ENCODE results near the gene CLEC4G.
"Not testable (repeated sequence)": the region's sequence is repeated elsewhere in the genome, so short reads cannot be mapped to it uniquely, and the experiment has no call there.

The CLEC4G gene

DNA sequence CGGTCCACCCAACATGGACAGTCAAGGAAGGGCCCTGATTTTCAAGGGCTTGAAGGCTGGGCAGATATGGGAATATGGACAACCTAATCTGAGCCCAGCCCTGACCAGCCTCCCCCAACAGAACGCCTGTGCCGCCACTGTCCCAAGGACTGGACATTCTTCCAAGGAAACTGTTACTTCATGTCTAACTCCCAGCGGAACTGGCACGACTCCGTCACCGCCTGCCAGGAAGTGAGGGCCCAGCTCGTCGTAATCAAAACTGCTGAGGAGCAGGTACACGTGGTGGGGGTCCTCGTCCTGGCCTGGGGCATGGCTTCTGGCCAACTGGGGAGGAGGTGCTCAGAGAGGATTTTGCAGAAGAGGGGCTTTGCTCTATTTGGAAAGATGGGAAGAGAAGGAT lies 34.6 kb upstream of the CLEC4G start:
- H3K4me3 ChIP-seq (ENCODE audit: low read depth in 1 of 2, low read length in 2 of 2): no peak overlapping the region
- no peaks in the 10 kb centered on the region for H3K4me1 ChIP-seq (ENCODE audit: insufficient read depth, low read length)
- H3K36me3 ChIP-seq (ENCODE audit: insufficient read depth, low read length): no peaks in the 10 kb centered on the region
- H3K4me2 ChIP-seq (ENCODE audit: insufficient read depth, low read length): no peak overlapping the region
- no peaks in the 10 kb centered on the region for H3K27me3 ChIP-seq (ENCODE audit: insufficient read depth, low read length, poor library complexity)
- ATAC-seq (ENCODE audit: insufficient read depth, low read depth) (no peak), DNase-seq (no peak)
- no peak overlapping the region for H3K9ac ChIP-seq (ENCODE audit: low read depth, low read length)
- H4K20me1 ChIP-seq (ENCODE audit: insufficient read depth, low read length): no peaks in the 10 kb centered on the region
- TF ChIP-seq EZH2 (IDR thresholded peaks at IDR 0.05; ENCODE audit: borderline replicate concordance, low read depth, low read length, severe bottlenecking): no peak
- TF ChIP-seq, protein P1, sequence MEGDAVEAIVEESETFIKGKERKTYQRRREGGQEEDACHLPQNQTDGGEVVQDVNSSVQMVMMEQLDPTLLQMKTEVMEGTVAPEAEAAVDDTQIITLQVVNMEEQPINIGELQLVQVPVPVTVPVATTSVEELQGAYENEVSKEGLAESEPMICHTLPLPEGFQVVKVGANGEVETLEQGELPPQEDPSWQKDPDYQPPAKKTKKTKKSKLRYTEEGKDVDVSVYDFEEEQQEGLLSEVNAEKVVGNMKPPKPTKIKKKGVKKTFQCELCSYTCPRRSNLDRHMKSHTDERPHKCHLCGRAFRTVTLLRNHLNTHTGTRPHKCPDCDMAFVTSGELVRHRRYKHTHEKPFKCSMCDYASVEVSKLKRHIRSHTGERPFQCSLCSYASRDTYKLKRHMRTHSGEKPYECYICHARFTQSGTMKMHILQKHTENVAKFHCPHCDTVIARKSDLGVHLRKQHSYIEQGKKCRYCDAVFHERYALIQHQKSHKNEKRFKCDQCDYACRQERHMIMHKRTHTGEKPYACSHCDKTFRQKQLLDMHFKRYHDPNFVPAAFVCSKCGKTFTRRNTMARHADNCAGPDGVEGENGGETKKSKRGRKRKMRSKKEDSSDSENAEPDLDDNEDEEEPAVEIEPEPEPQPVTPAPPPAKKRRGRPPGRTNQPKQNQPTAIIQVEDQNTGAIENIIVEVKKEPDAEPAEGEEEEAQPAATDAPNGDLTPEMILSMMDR (IDR thresholded peaks at IDR 0.05; ENCODE audit: borderline replicate concordance, extremely low read depth, low read length, poor library complexity, severe bottlenecking): no peak
- H2AFZ ChIP-seq (ENCODE audit: low read depth, low read length): no peak overlapping the region
- H3K27ac ChIP-seq (ENCODE audit: low read length): no peak overlapping the region
- no peaks in the 10 kb centered on the region for H3K79me2 ChIP-seq (ENCODE audit: insufficient read depth, low read length)
- H3K9me3 ChIP-seq (ENCODE audit: insufficient read depth, low read length, severe bottlenecking): no peaks in the 10 kb centered on the region

DNA sequence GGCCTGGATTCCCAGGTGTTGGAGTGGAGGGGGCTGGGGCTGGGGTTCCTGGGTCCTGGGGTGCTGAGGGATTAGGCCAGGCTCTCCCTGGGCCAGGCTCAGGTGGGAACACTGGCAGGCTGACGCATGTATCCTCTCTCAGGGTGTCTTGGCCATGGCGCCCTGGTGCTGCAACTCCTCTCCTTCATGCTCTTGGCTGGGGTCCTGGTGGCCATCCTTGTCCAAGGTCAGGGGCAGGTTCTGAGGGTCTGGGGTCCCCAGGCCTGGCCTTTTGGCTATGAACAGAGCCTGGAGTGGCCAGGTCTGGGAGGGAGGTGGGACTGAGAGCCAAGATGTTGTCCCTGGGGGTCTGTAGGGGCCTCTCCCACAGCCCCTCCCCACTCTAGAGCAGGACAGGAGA lies 33.1 kb upstream of the CLEC4G start:
- not testable (repeated sequence) for DNase-seq; H3K9me3 ChIP-seq (ENCODE audit: insufficient read depth, low read length, severe bottlenecking); H3K27ac ChIP-seq (ENCODE audit: low read length); H3K27me3 ChIP-seq (ENCODE audit: insufficient read depth, low read length, poor library complexity); H3K9ac ChIP-seq (ENCODE audit: low read depth, low read length); H3K4me3 ChIP-seq (ENCODE audit: low read depth in 1 of 2, low read length in 2 of 2); H3K79me2 ChIP-seq (ENCODE audit: insufficient read depth, low read length); ATAC-seq (ENCODE audit: insufficient read depth, low read depth); H3K4me1 ChIP-seq (ENCODE audit: insufficient read depth, low read length); H3K36me3 ChIP-seq (ENCODE audit: insufficient read depth, low read length); H3K4me2 ChIP-seq (ENCODE audit: insufficient read depth, low read length); H4K20me1 ChIP-seq (ENCODE audit: insufficient read depth, low read length); H2AFZ ChIP-seq (ENCODE audit: low read depth, low read length)

DNA sequence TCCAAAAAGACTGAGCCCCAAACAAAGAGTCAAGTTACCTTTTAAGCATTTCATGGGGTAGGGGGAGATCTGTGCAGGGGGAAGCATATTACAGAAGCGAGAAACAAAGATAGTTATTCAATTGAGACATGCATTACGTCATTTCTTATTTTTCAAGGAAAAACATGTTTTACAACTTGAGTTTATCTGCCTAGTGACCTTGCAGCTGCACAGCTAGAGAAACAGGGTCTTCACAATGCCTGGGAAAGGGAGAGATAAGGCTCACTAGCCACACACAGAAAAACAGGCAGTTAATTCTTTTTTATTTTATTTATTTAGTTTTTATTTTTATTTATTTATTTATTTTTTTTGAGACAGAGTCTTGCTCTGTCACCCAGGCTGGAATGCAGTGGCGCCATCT lies 32.2 kb upstream of the CLEC4G start:
- H3K79me2 ChIP-seq (ENCODE audit: insufficient read depth, low read length); H2AFZ ChIP-seq (ENCODE audit: low read depth, low read length); H3K4me3 ChIP-seq (ENCODE audit: low read depth in 1 of 2, low read length in 2 of 2); H3K9ac ChIP-seq (ENCODE audit: low read depth, low read length); H3K27me3 ChIP-seq (ENCODE audit: insufficient read depth, low read length, poor library complexity); H3K27ac ChIP-seq (ENCODE audit: low read length); H4K20me1 ChIP-seq (ENCODE audit: insufficient read depth, low read length); DNase-seq; H3K4me1 ChIP-seq (ENCODE audit: insufficient read depth, low read length); H3K4me2 ChIP-seq (ENCODE audit: insufficient read depth, low read length); H3K36me3 ChIP-seq (ENCODE audit: insufficient read depth, low read length); ATAC-seq (ENCODE audit: insufficient read depth, low read depth): not testable (repeated sequence)
- peaks cover 11% of the 10 kb centered on the region for H3K9me3 ChIP-seq (ENCODE audit: insufficient read depth, low read length, severe bottlenecking)

DNA sequence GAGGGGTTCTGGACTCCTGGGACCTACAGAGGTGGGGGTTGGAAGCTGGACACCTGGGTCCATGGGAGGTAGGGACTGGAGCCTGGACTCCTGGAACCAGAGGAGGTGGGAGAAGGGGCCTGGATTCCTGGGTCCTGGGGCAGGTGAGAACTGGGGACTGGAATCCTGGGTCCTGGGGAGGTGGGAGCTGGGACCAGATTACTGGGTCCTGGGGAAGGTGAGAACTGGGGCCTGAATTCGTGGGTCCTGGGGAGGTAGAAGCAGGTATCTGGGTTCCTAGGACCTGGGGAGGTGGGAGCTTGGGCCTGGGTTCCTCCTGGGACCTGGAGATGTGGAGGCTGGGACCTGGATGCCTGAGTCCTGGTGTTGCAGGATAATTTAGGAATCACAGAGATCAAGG lies 31.8 kb upstream of the CLEC4G start:
- no peaks in the 10 kb centered on the region for H3K36me3 ChIP-seq (ENCODE audit: insufficient read depth, low read length)
- ATAC-seq (ENCODE audit: insufficient read depth, low read depth) (no peak), DNase-seq (no peak)
- TF ChIP-seq, protein P1 (IDR thresholded peaks at IDR 0.05; ENCODE audit: borderline replicate concordance, extremely low read depth, low read length, poor library complexity, severe bottlenecking): no peak
- TF ChIP-seq EZH2 (IDR thresholded peaks at IDR 0.05; ENCODE audit: borderline replicate concordance, low read depth, low read length, severe bottlenecking): no peak
- no peak overlapping the region for H3K4me3 ChIP-seq (ENCODE audit: low read depth in 1 of 2, low read length in 2 of 2)
- H3K9ac ChIP-seq (ENCODE audit: low read depth, low read length): no peak overlapping the region
- H3K4me2 ChIP-seq (ENCODE audit: insufficient read depth, low read length): no peak overlapping the region
- H3K9me3 ChIP-seq (ENCODE audit: insufficient read depth, low read length, severe bottlenecking): peaks cover 15% of the 10 kb centered on the region
- no peaks in the 10 kb centered on the region for H3K27me3 ChIP-seq (ENCODE audit: insufficient read depth, low read length, poor library complexity)
- H3K4me1 ChIP-seq (ENCODE audit: insufficient read depth, low read length): no peaks in the 10 kb centered on the region
- no peaks in the 10 kb centered on the region for H4K20me1 ChIP-seq (ENCODE audit: insufficient read depth, low read length)
- no peak overlapping the region for H2AFZ ChIP-seq (ENCODE audit: low read depth, low read length)
- no peak overlapping the region for H3K27ac ChIP-seq (ENCODE audit: low read length)
- H3K79me2 ChIP-seq (ENCODE audit: insufficient read depth, low read length): no peaks in the 10 kb centered on the region
